ENCODE data around the gene CNPY3. TPM values are rescaled to one million over a fixed set of nuclear protein-coding genes. Genes with fewer than 3 reads are reported as not detected.

The CNPY3 gene
- total and polyA plus RNA-seq, 2 of the 13 experiments (the other 11 are each of a cell fraction or from before 2014, with no cell fraction given), result 42.3 to 60.2 TPM

DNA sequence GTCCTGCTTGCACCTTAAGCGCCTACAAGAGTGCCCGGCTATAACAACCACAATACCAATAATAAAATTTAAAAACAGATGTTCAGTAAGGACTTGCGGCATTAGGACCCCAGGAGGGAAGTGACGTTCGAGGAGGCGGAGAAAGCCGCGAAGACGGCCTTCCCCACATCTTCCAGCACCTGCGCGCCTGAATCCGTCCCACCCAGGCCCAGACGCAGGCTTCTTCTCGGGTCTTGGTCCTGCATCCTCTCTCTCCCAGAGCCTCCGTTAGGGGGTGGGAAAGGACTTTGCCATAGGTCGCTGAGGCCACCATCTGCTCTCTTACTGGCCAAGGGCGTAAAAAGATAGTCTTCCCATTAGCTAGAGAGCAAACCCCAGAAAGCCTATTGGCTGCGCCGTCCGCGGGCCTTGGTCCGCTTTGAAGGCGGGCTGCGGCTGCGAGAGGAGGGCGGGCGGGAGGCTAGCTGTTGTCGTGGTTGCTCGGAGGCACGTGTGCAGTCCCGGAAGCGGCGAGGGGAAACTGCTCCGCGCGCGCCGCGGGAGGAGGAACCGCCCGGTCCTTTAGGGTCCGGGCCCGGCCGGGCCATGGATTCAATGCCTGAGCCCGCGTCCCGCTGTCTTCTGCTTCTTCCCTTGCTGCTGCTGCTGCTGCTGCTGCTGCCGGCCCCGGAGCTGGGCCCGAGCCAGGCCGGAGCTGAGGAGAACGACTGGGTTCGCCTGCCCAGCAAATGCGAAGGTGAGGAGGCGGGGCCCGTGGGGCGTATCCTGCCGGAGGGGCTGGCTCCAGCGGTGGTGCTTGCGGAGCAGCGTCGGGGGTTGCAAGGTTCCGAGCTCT lies at the start of gene CNPY3 (continued):
- TF ChIP-seq ZBTB10 (CRISPR knock-in tag; IDR thresholded peaks at IDR 0.05; ENCODE audit: borderline replicate concordance) (peak; percentile 65), MIXL1 (CRISPR knock-in tag; IDR thresholded peaks at IDR 0.05) (peak; percentile 76), ZNF576 (CRISPR knock-in tag; IDR thresholded peaks at IDR 0.05) (no peak), TEAD3 (CRISPR knock-in tag; optimal IDR thresholded peaks at IDR 0.05; ENCODE audit: borderline replicate concordance) (peak; percentile 66), GATA4 (IDR thresholded peaks at IDR 0.05; ENCODE audit: borderline replicate concordance, low read depth) (peak; percentile 46; the same call in 1 of the 2 replicates), NR1H2 (CRISPR knock-in tag; IDR thresholded peaks at IDR 0.05; ENCODE audit: borderline replicate concordance, low read depth) (no peak), ZNF607 (CRISPR knock-in tag; IDR thresholded peaks at IDR 0.05; ENCODE audit: borderline replicate concordance) (peak; percentile 99), MBNL3 (CRISPR knock-in tag; conservative IDR thresholded peaks at IDR 0.05) (no peak), ZNF510 (CRISPR knock-in tag; IDR thresholded peaks at IDR 0.05; ENCODE audit: low read depth) (peak; percentile 99), ESRRA (CRISPR knock-in tag; IDR thresholded peaks at IDR 0.05; ENCODE audit: low read depth) (peak; percentile 81), ZNF512B (CRISPR knock-in tag; IDR thresholded peaks at IDR 0.05; ENCODE audit: borderline replicate concordance) (peak; percentile 69; the same call in 1 of the 2 replicates), ZFX (CRISPR knock-in tag; IDR thresholded peaks at IDR 0.05; ENCODE audit: low read depth) (peak; percentile 95), ZNF678 (CRISPR knock-in tag; IDR thresholded peaks at IDR 0.05) (peak; percentile 98), ZBTB25 (CRISPR knock-in tag; IDR thresholded peaks at IDR 0.05) (peak; percentile 73), ONECUT2 (CRISPR knock-in tag; IDR thresholded peaks at IDR 0.05) (no peak; the same call in 1 of the 2 replicates)
- TF ChIP-seq, protein P1, sequence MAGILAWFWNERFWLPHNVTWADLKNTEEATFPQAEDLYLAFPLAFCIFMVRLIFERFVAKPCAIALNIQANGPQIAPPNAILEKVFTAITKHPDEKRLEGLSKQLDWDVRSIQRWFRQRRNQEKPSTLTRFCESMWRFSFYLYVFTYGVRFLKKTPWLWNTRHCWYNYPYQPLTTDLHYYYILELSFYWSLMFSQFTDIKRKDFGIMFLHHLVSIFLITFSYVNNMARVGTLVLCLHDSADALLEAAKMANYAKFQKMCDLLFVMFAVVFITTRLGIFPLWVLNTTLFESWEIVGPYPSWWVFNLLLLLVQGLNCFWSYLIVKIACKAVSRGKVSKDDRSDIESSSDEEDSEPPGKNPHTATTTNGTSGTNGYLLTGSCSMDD (CRISPR knock-in tag; IDR thresholded peaks at IDR 0.05), result no peak
- TF ChIP-seq, protein P2, sequence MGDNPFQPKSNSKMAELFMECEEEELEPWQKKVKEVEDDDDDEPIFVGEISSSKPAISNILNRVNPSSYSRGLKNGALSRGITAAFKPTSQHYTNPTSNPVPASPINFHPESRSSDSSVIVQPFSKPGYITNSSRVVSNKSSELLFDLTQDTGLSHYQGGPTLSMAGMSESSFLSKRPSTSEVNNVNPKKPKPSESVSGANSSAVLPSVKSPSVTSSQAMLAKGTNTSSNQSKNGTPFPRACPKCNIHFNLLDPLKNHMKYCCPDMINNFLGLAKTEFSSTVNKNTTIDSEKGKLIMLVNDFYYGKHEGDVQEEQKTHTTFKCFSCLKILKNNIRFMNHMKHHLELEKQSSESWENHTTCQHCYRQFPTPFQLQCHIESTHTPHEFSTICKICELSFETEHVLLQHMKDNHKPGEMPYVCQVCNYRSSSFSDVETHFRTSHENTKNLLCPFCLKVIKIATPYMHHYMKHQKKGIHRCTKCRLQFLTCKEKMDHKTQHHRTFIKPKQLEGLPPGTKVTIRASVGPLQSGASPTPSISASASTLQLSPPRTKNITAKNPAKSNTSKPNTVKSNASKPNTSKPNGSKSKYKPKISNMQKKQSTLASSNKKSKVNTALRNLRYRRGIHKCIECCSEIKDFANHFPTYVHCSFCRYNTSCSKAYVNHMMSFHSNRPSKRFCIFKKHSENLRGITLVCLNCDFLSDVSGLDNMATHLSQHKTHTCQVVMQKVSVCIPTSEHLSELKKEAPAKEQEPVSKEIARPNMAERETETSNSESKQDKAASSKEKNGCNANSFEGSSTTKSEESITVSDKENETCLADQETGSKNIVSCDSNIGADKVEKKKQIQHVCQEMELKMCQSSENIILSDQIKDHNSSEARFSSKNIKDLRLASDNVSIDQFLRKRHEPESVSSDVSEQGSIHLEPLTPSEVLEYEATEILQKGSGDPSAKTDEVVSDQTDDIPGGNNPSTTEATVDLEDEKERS (CRISPR knock-in tag; IDR thresholded peaks at IDR 0.05), result peak; percentile 57; the same call in 1 of the 2 replicates
